B cell (primary cell): ENCODE results near the gene CCNG2. TPM values are rescaled to one million over a fixed set of nuclear protein-coding genes. Genes with fewer than 3 reads are reported as not detected.

Experiments used
- ATAC-seq: fragments of 200-7000 bp; cut with Tn5 transposase; one replicate; pipeline ENCODE4 v1.10.0; 2021; ENCODE audit warnings: low read depth, mild to moderate bottlenecking, moderate number of reproducible peaks, moderate library complexity
- CTCF ChIA-PET: fragments of 350-600 bp; sonication (Branson Sonifier 250); formaldehyde crosslinking; loops from one replicate; lab custom pipeline; 2021; ENCODE audit warnings: antibody characterized with exemption, inconsistent platforms; lab: Charles Lee
- POLR2A ChIA-PET: fragments of 350-600 bp; sonication (Branson Sonifier 250); formaldehyde crosslinking; loops from one replicate; lab custom pipeline; 2021; ENCODE audit warnings: antibody characterized with exemption; lab: Charles Lee
- DNase-seq: peaks from one replicate; pipeline ENCODE4 v3.0.0; 2013
- H2AFZ ChIP-seq: 2 replicates; pipeline ENCODE4 v1.6.1; 2012; ENCODE audit warnings: mild to moderate bottlenecking, low read depth, low read length; ENCODE audit not compliant: insufficient read depth, poor library complexity, severe bottlenecking
- H3K27ac ChIP-seq, 2 donors: 1 replicate in 1 of 2; 2 replicates in 1 of 2; pipeline ENCODE4 v1.5.1; 2012 to 2013; ENCODE audit warnings: low read length in 2 of 2, mild to moderate bottlenecking in 2 of 2, moderate library complexity in 1 of 2
- H3K27me3 ChIP-seq, 4 experiments: fragments of 200-600 bp in 1 of 4; sonication (generic) in 1 of 4; replicated peaks in 1 of 4; 1 replicate in 2 of 4; 2 replicates in 2 of 4; pipeline versions ENCODE4 v1.6.1 to v1.7.0; 2013 to 2016; ENCODE audit warnings: low read length in 3 of 4, mild to moderate bottlenecking in 2 of 4, mixed read lengths in 1 of 4, moderate library complexity in 1 of 4; ENCODE audit not compliant: insufficient read depth in 4 of 4, control insufficient read depth in 3 of 4; ENCODE audit errors: control extremely low read depth in 1 of 4
- H3K36me3 ChIP-seq, 2 experiments: replicated peaks in 1 of 2; 1 replicate in 1 of 2; 2 replicates in 1 of 2; pipeline versions ENCODE4 v1.6.1 to v1.7.1; 2013; ENCODE audit warnings: low read length in 1 of 2; ENCODE audit not compliant: insufficient read depth in 2 of 2, control insufficient read depth in 1 of 2; ENCODE audit errors: control extremely low read depth in 1 of 2, extremely low read depth in 1 of 2
- H3K4me1 ChIP-seq, 2 donors: fragments of 200-600 bp in 1 of 2; sonication (generic) in 1 of 2; 1 replicate in 1 of 2; 2 replicates in 1 of 2; pipeline versions ENCODE4 v1.5.1 to v1.6.1; 2013 to 2017; ENCODE audit warnings: low read length in 2 of 2; ENCODE audit not compliant: control insufficient read depth in 2 of 2, insufficient read depth in 2 of 2
- H3K4me2 ChIP-seq: replicated peaks from 2 replicates; pipeline ENCODE3; 2012; ENCODE audit warnings: mild to moderate bottlenecking, low read depth, low read length; ENCODE audit not compliant: poor library complexity, severe bottlenecking
- H3K4me3 ChIP-seq, 5 experiments: fragments of 200-600 bp in 1 of 5; sonication (generic) in 1 of 5; 1 replicate in 3 of 5; 2 replicates in 2 of 5; pipeline versions ENCODE4 v1.5.1 to v1.7.0; 2011 to 2016; ENCODE audit warnings: low read length in 4 of 5, mild to moderate bottlenecking in 4 of 5, low read depth in 2 of 5, control low read depth in 1 of 5, moderate library complexity in 1 of 5; ENCODE audit not compliant: insufficient read depth in 1 of 5; ENCODE audit errors: control extremely low read depth in 1 of 5, extremely low read depth in 1 of 5
- H3K79me2 ChIP-seq: fragments of 200-600 bp; sonication (generic); one replicate; pipeline ENCODE4 v1.6.0; 2016; ENCODE audit warnings: low read length; ENCODE audit not compliant: control insufficient read depth, insufficient read depth
- H3K9ac ChIP-seq: fragments of 200-600 bp; sonication (generic); 2 replicates; pipeline ENCODE4 v1.6.1; 2017; ENCODE audit warnings: mild to moderate bottlenecking, low read length, moderate library complexity
- H3K9me3 ChIP-seq, 3 donors: one replicate each; pipeline versions ENCODE4 v1.6.1 to v1.7.1; 2013; ENCODE audit warnings: low read length in 2 of 3; ENCODE audit not compliant: control insufficient read depth in 2 of 3, insufficient read depth in 1 of 3; ENCODE audit errors: control extremely low read depth in 1 of 3
- H4K20me1 ChIP-seq: 2 replicates; pipeline ENCODE4 v1.6.0; 2012; ENCODE audit warnings: mild to moderate bottlenecking, low read length; ENCODE audit not compliant: insufficient read depth, control insufficient read depth, poor library complexity, severe bottlenecking
- H3K27ac Mint-ChIP-seq: one replicate; pipeline ENCODE4 v1.8.0; 2021; ENCODE audit warnings: mixed read lengths
- H3K27me3 Mint-ChIP-seq: one replicate; pipeline ENCODE4 v1.8.0; 2021; ENCODE audit warnings: mixed read lengths
- H3K4me1 Mint-ChIP-seq: one replicate; pipeline ENCODE4 v1.8.0; 2021; ENCODE audit warnings: mixed read lengths
- H3K4me3 Mint-ChIP-seq: one replicate; pipeline ENCODE4 v1.8.0; 2021; ENCODE audit warnings: mixed read lengths
- H3K9me3 Mint-ChIP-seq: one replicate; pipeline ENCODE4 v1.8.0; 2022; ENCODE audit warnings: mixed read lengths; ENCODE audit not compliant: insufficient read depth
- EZH2 ChIP-seq: IDR thresholded peaks from 2 replicates; pipeline ENCODE4 v1.6.1; 2012; ENCODE audit warnings: borderline replicate concordance, low read depth, mild to moderate bottlenecking, moderate library complexity, low read length; ENCODE audit not compliant: insufficient read depth, poor library complexity, severe bottlenecking
- WGBS: methylation state at CpG from one replicate; pipeline ENCODE4 v1.1.5; 2013; ENCODE audit warnings: missing lambda C conversion rate; ENCODE audit not compliant: insufficient coverage; 5-methylcytosine and 5-hydroxymethylcytosine counted together
- intact Hi-C: fragments of 100-400 bp; cut with micrococcal nuclease; formaldehyde crosslinking; loops from one replicate; pipeline ENCODE4 v1.10.0; 2022
- polyA plus RNA-seq: library from polyadenylated mRNA; depleted of rRNA; stranded (reverse); fragments of >200 nt; gene quantifications from 2 replicates; pipeline ENCODE4 v1.2.3, GENCODE V29; 2012
- total RNA-seq, 2 donors: library from RNA; stranded (reverse); fragments of 120-200 nt in 1 of 2; gene quantifications; 1 replicate in 1 of 2; 2 replicates in 1 of 2; pipeline versions ENCODE4 v1.2.3 to v1.2.4, GENCODE V29; 2013 to 2022
- TF ChIP-seq, protein P1 (sequence below): fragments of 200-600 bp; IDR thresholded peaks from one replicate; pipeline ENCODE4 v1.8.0; 2022; ENCODE audit warnings: antibody characterized with exemption, mild to moderate bottlenecking

Gene CCNG2
- total and polyA plus RNA-seq, 2 donors (not counting 1 experiment from before 2014, with no cell fraction given): 39.9 to 71.9 TPM

DNA sequence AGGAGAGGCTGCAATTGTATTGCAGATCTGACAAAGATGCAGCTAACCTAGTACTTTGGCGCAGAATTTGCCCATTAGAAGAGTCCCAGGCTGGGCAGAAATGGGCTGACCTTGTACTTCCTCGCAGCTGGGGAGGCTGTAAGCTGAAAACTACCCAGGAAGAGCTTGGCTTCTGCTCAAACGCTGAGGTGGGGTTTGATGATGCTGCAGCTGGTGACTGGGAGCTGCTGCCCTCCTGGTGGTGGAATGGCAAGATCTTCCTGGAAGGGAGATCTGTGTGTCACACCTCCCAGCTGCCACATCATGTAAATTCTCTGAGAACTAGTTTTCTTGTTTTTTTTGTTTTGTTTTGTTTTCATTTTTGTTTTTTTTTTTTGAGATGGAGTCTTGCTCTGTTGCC is 17.4 kb downstream of the CCNG2 start:
- no peak overlapping the region for H3K4me3 Mint-ChIP-seq
- TF ChIP-seq, protein P1, sequence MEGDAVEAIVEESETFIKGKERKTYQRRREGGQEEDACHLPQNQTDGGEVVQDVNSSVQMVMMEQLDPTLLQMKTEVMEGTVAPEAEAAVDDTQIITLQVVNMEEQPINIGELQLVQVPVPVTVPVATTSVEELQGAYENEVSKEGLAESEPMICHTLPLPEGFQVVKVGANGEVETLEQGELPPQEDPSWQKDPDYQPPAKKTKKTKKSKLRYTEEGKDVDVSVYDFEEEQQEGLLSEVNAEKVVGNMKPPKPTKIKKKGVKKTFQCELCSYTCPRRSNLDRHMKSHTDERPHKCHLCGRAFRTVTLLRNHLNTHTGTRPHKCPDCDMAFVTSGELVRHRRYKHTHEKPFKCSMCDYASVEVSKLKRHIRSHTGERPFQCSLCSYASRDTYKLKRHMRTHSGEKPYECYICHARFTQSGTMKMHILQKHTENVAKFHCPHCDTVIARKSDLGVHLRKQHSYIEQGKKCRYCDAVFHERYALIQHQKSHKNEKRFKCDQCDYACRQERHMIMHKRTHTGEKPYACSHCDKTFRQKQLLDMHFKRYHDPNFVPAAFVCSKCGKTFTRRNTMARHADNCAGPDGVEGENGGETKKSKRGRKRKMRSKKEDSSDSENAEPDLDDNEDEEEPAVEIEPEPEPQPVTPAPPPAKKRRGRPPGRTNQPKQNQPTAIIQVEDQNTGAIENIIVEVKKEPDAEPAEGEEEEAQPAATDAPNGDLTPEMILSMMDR: no peak
- no peak for TF ChIP-seq EZH2
- DNase-seq (no peak), ATAC-seq (no peak)
- intact Hi-C loops: no loop called here
- Histone ChIP-seq H2AFZ (no peak overlapping the region), H3K27ac (no peak overlapping the region), H3K4me2 (no peak overlapping the region), H3K4me1 (no peaks in the 10 kb centered on the region), H3K36me3 (peaks cover 3 to 19% of the 10 kb centered on the region in 2 experiments), H3K9me3 (no peaks in the 10 kb centered on the region), H4K20me1 (peaks cover 4% of the 10 kb centered on the region), H3K9ac (no peak overlapping the region), H3K27me3 (no peaks in the 10 kb centered on the region), H3K4me3 (no peak overlapping the region), H3K79me2 (no peaks in the 10 kb centered on the region)
- CTCF ChIA-PET: interaction anchor here (0.9 to 2.7 kb wide), 6 partner anchors 9 to 35 kb away, joined by 3 to 14 read pairs (median 3); no protein-coding TSS in a partner anchor
- POLR2A ChIA-PET: no interaction called here
- no peak overlapping the region for H3K27ac Mint-ChIP-seq
- 65% methylated on average over 3 of the region's 3 CpGs for WGBS
- H3K9me3 Mint-ChIP-seq: no peaks in the 10 kb centered on the region
- peaks cover 4% of the 10 kb centered on the region for H3K4me1 Mint-ChIP-seq
- H3K27me3 Mint-ChIP-seq: no peaks in the 10 kb centered on the region

DNA sequence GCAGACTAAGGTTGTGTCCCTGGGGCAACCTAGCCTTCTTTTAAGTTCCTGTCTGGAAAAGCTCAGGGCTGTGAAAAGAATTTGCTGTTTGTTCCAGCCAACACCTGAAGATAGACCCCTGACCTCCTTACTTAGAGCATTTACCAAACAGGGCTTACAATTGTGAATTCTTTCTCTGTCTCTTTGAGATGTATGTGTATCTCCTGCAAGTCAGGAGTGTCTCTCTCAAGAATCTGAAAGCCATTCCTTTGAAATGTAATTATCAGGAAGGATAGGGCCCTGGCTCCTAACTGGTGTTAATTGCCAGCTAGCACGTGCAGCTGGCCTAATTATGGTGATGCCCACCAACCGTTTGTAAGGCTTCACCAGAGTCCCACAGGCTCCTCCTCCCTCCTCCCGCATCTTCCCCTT is 18.2 kb downstream of the CCNG2 start:
- ATAC-seq (no peak), DNase-seq (no peak)
- WGBS: 77% methylated on average over 3 of the region's 3 CpGs
- no peaks in the 10 kb centered on the region for H3K27me3 ChIP-seq
- intact Hi-C loops: no loop called here
- CTCF ChIA-PET: interaction anchor here (1.0 to 2.7 kb wide), 3 partner anchors 8 to 28 kb away, joined by 3 to 14 read pairs (median 3); no protein-coding TSS in a partner anchor
- H3K9me3 Mint-ChIP-seq: no peaks in the 10 kb centered on the region
- H3K9me3 ChIP-seq: no peaks in the 10 kb centered on the region
- H3K4me2 ChIP-seq: no peak overlapping the region
- H2AFZ ChIP-seq: no peak overlapping the region
- no peaks in the 10 kb centered on the region for H3K27me3 Mint-ChIP-seq
- no peaks in the 10 kb centered on the region for H3K4me1 ChIP-seq
- no peak overlapping the region for H3K9ac ChIP-seq
- H3K4me3 Mint-ChIP-seq: no peak overlapping the region
- H4K20me1 ChIP-seq: no peaks in the 10 kb centered on the region
- H3K4me1 Mint-ChIP-seq: peaks cover 4% of the 10 kb centered on the region
- no peaks in the 10 kb centered on the region for H3K79me2 ChIP-seq
- H3K4me3 ChIP-seq: no peak overlapping the region
- POLR2A ChIA-PET: no interaction called here
- H3K36me3 ChIP-seq: peaks cover 1 to 12% of the 10 kb centered on the region in 2 experiments
- H3K27ac Mint-ChIP-seq: no peak overlapping the region
- no peak for TF ChIP-seq EZH2
- TF ChIP-seq, protein P1: no peak
- no peak overlapping the region for H3K27ac ChIP-seq
